NCI-H1105 treated with DMSO at 0.1 percent for 48 hours (cell line): ENCODE results near the gene AGAP1.
A peak's percentile ranks its signal among the peaks of the same experiment; 100 is the strongest.

Experiments used
- DNase-seq: peaks from one replicate; lab custom pipeline; 2025; lab: John Stamatoyannopoulos, UW

The AGAP1 gene

GRCh38 chr2:235964787-235965390 is 471.0 kb downstream of the AGAP1 start:
- DNase-seq, result no peak

- DNase-seq, result no peak
Measured at GRCh38 chr2:235966396-235966795, 472.6 kb downstream of the AGAP1 start.

- no peak for DNase-seq
Measured at GRCh38 chr2:235966932-235967757, 473.3 kb downstream of the AGAP1 start.

GRCh38 chr2:235968155-235968554 is 474.3 kb downstream of the AGAP1 start:
- DNase-seq, result no peak

GRCh38 chr2:235968616-235969324 is 474.9 kb downstream of the AGAP1 start:
- no peak for DNase-seq

- DNase-seq, result no peak
Measured at GRCh38 chr2:235970204-235971040, 476.6 kb downstream of the AGAP1 start.

GRCh38 chr2:235976516-235976915 is 482.7 kb downstream of the AGAP1 start:
- no peak for DNase-seq

GRCh38 chr2:235976956-235977355 is 483.1 kb downstream of the AGAP1 start:
- DNase-seq, result no peak

- no peak for DNase-seq
Measured at GRCh38 chr2:235977445-235977844, 483.6 kb downstream of the AGAP1 start.

- DNase-seq, result no peak
Measured at GRCh38 chr2:235978022-235978421, 484.2 kb downstream of the AGAP1 start.

GRCh38 chr2:235979037-235979436 is 485.2 kb downstream of the AGAP1 start:
- DNase-seq, result no peak

- DNase-seq, result peak; percentile 93
Measured at GRCh38 chr2:235979753-235980435, 486.1 kb downstream of the AGAP1 start.

- DNase-seq, result no peak
Measured at GRCh38 chr2:235981631-235982030, 487.8 kb downstream of the AGAP1 start.

- no peak for DNase-seq
Measured at GRCh38 chr2:235983016-235983415, 489.2 kb downstream of the AGAP1 start.

GRCh38 chr2:235984552-235984951 is 490.7 kb downstream of the AGAP1 start:
- no peak for DNase-seq

GRCh38 chr2:235986361-235986760 is 492.5 kb downstream of the AGAP1 start:
- DNase-seq, result no peak

- DNase-seq, result no peak
Measured at GRCh38 chr2:235988271-235989015, 494.6 kb downstream of the AGAP1 start.

GRCh38 chr2:235989591-235989990 is 495.7 kb downstream of the AGAP1 start:
- DNase-seq, result no peak

GRCh38 chr2:235990344-235990743 is 496.5 kb downstream of the AGAP1 start:
- peak; percentile 25 for DNase-seq

- DNase-seq, result no peak
Measured at GRCh38 chr2:235992024-235992423, 498.2 kb downstream of the AGAP1 start.

GRCh38 chr2:235996419-235996818 is 502.6 kb downstream of the AGAP1 start:
- DNase-seq, result no peak
